ENCODE data around the gene C1R.
"Not testable (repeated sequence)": the region's sequence is repeated elsewhere in the genome, so short reads cannot be mapped to it uniquely, and the experiment has no call there.

C1R gene

GRCh38 chr12:7065073-7065623, 27.1 kb downstream of the C1R start:
- DNase-seq, result no peak

GRCh38 chr12:7064516-7064915, 27.7 kb downstream of the C1R start:
- DNase-seq, result no peak

GRCh38 chr12:7061596-7061995, 30.6 kb downstream of the C1R start:
- no peak for DNase-seq

GRCh38 chr12:7061138-7061537, 31.1 kb downstream of the C1R start:
- DNase-seq, result no peak

- peak; percentile 96 for DNase-seq
Observed at GRCh38 chr12:7060353-7060954, 31.8 kb downstream of the C1R start, which contains the start of gene C1S. Gene C1S (plus strand): TSS chr12:7060718. CDS start chr12:7061913, 1,195 bp downstream.

- no peak for DNase-seq
Observed at GRCh38 chr12:7059780-7060179, 32.5 kb downstream of the C1R start.

GRCh38 chr12:7058850-7059395, 33.3 kb downstream of the C1R start:
- DNase-seq, result no peak

GRCh38 chr12:7058163-7058845, 33.9 kb downstream of the C1R start:
- DNase-seq, result no peak

- DNase-seq, result not testable (repeated sequence)
Observed at GRCh38 chr12:7055736-7056135, 36.5 kb downstream of the C1R start.

GRCh38 chr12:7054925-7055324, 37.3 kb downstream of the C1R start:
- no peak for DNase-seq

GRCh38 chr12:7049973-7050372, 42.3 kb downstream of the C1R start:
- DNase-seq, result not testable (repeated sequence)

- DNase-seq, result not testable (repeated sequence)
Observed at GRCh38 chr12:7049445-7049951, 42.7 kb downstream of the C1R start.

GRCh38 chr12:7047306-7047705, 44.9 kb downstream of the C1R start:
- DNase-seq, result no peak

GRCh38 chr12:7046383-7047105, 45.7 kb downstream of the C1R start:
- DNase-seq, result no peak

GRCh38 chr12:7045913-7046312, 46.3 kb downstream of the C1R start:
- no peak for DNase-seq

GRCh38 chr12:7042842-7043241, 49.4 kb downstream of the C1R start:
- DNase-seq, result peak; percentile 41

- DNase-seq, result no peak
Observed at GRCh38 chr12:7039403-7039802, 52.8 kb downstream of the C1R start.

GRCh38 chr12:7038591-7038990, 53.7 kb downstream of the C1R start:
- no peak for DNase-seq

GRCh38 chr12:7037411-7037810, 54.8 kb downstream of the C1R start:
- not testable (repeated sequence) for DNase-seq

- DNase-seq, result no peak
Observed at GRCh38 chr12:7035463-7035862, 56.8 kb downstream of the C1R start.

GRCh38 chr12:7034464-7034863, 57.8 kb downstream of the C1R start:
- no peak for DNase-seq

- DNase-seq, result no peak
Observed at GRCh38 chr12:7032990-7033389, 59.3 kb downstream of the C1R start.

GRCh38 chr12:7031306-7031705, 60.9 kb downstream of the C1R start:
- no peak for DNase-seq

Measured in NCI-H226 (cell line).